Activated T-cell treated with anti-CD3 and anti-CD28 coated beads, Interleukin-2, amount 50 U/mL, for 72 hours (primary cell): ENCODE data around the gene GNG7. TPM values are rescaled to one million over a fixed set of nuclear protein-coding genes. Genes with fewer than 3 reads are reported as not detected.

ENCODE experiments used
- ATAC-seq, 2 donors: fragments of 150-1000 bp; cut with Tn5 transposase; replicated peaks in 1 of 2; 2 replicates each; pipeline ENCODE4 v1.10.0; 2021; ENCODE audit warnings: moderate library complexity in 2 of 2, mild to moderate bottlenecking in 1 of 2
- DNase-seq, 2 donors: peaks; one replicate each; pipeline ENCODE4 v3.0.0; 2021 to 2022; ENCODE audit warnings: mixed read lengths in 1 of 2
- H3K27ac Mint-ChIP-seq: one replicate; pipeline ENCODE4 v1.8.0; 2022; ENCODE audit warnings: mild to moderate bottlenecking, moderate library complexity, mixed read lengths
- H3K27me3 Mint-ChIP-seq: one replicate; pipeline ENCODE4 v1.8.0; 2022; ENCODE audit warnings: low read depth, mixed read lengths
- H3K36me3 Mint-ChIP-seq, 2 donors: one replicate each; pipeline ENCODE4 v1.8.0; 2022; ENCODE audit warnings: mixed read lengths in 2 of 2, mild to moderate bottlenecking in 1 of 2; ENCODE audit not compliant: insufficient read depth in 2 of 2
- H3K4me1 Mint-ChIP-seq: one replicate; pipeline ENCODE4 v1.8.0; 2022; ENCODE audit warnings: low read depth, mixed read lengths
- H3K4me3 Mint-ChIP-seq, 2 donors: one replicate each; pipeline ENCODE4 v1.8.0; 2022; ENCODE audit warnings: mild to moderate bottlenecking in 2 of 2, mixed read lengths in 2 of 2, moderate library complexity in 2 of 2
- H3K9me3 Mint-ChIP-seq, 2 donors: one replicate each; pipeline ENCODE4 v1.8.0; 2022; ENCODE audit warnings: mixed read lengths in 2 of 2
- total RNA-seq, 2 donors: library from RNA; stranded (reverse); gene quantifications; one replicate each; pipeline ENCODE4 v1.2.3, GENCODE V29; 2022

Gene GNG7
- total RNA-seq, 2 donors from 2014 or later, result 1.3 TPM

GRCh38 chr19:2634960-2635359 lies 67.5 kb downstream of the GNG7 start:
- Mint-ChIP-seq H3K9me3 (peaks cover 0 to 4% of the 10 kb centered on the region in 2 donors), H3K36me3 (peaks cover 3% of the 10 kb centered on the region in 2 donors), H3K4me3 (no peak overlapping the region), H3K4me1 (peaks cover 14% of the 10 kb centered on the region), H3K27ac (no peak overlapping the region), H3K27me3 (peaks cover 22% of the 10 kb centered on the region)
- no peak for ATAC-seq
- no peak for DNase-seq

DNA sequence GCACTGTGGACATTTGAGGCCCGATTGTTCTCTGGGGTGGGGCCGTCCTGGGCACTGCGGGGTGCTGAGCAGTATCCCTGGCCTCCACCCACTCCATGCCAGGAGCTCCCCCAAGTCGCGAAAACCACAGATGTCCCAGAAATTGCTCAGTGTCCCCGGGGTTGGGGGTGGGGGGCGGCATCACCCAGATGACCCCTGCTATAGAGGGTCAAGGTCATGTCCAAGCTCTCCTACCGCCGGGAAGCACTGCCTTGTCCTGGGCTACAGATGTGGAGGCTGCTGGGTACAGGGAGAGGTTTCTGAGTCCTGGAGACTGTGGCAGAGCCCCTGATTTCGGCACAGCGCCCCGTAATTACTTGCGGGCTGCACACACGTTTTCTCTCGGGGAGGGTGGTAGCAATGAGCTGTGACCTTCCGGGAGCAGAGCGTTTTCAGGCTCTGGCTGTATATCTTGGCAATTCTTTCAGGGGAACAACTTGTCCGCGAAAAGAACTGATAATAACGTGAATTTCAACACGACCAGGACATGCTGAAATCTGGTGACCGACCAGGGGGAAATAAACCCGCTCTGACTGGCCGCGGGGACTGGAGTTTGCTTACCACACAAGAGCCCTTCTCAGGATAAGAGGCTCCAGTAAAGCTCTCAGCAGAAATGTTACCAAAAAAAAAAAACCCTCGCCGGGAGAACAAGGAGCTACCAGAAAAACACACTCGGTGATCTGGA lies 68.1 kb downstream of the GNG7 start:
- ATAC-seq (no peak), DNase-seq (no peak)
- Mint-ChIP-seq H3K27ac (no peak overlapping the region), H3K36me3 (peaks cover 4 to 5% of the 10 kb centered on the region in 2 donors), H3K4me3 (no peak overlapping the region), H3K4me1 (peaks cover 19% of the 10 kb centered on the region), H3K9me3 (peaks cover 0 to 6% of the 10 kb centered on the region in 2 donors), H3K27me3 (peaks cover 20% of the 10 kb centered on the region)

DNA sequence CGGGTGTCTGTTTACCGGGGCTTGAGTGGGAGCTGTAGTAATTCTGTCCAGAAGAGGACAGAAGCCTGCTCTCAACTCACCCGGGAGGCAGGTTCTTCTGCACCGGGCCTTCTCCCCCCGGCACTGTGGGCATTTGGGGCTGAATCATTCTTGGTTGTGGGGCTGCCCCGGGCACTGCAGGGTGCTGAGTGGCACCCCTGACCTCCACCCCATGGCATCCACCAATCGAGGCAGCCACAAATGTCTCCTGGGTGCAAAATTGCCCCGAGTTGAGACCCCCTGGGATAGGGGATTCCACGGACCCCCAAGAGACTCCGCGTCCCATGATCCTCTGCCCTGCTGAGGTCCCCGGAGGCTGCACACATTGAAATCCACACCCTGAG lies 68.8 kb downstream of the GNG7 start:
- H3K27me3 Mint-ChIP-seq, result peaks cover 13% of the 10 kb centered on the region
- H3K4me3 Mint-ChIP-seq, result no peak overlapping the region
- H3K9me3 Mint-ChIP-seq, result peaks cover 0 to 8% of the 10 kb centered on the region in 2 donors
- no peak overlapping the region for H3K27ac Mint-ChIP-seq
- peaks cover 24% of the 10 kb centered on the region for H3K4me1 Mint-ChIP-seq
- ATAC-seq (no peak), DNase-seq (no peak)
- H3K36me3 Mint-ChIP-seq, result peaks cover 6 to 9% of the 10 kb centered on the region in 2 donors

DNA sequence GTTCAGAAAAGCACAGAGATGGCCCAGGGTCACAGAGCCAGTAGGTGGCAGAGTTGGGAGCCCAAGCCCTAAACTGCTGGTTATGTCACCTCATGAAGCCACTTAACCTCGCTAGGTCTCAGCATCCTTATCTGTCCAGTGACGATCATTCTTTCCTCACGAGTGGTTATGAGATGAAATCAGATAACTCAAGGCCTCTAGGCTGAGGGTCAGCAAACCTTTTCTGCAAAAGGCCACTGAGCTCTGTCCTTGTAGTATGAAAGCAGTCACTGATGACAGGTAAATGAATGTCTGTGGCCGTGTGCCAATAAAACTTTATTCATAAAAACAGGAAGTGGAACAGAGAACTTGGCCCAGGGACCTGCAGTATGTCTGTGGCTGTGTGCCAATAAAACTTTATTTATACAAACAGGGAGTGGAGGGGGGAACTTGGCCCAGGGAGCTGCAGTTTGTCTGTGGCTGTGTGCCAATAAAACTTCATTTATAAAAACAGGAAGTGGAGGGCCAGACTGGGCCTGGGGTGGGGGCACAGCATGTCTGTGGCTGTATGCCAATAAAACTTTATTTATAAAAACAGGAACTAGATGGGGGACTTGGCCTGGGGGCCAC lies 71.2 kb downstream of the GNG7 start:
- peaks cover 9 to 13% of the 10 kb centered on the region in 2 donors for H3K36me3 Mint-ChIP-seq
- no peak for ATAC-seq
- no peaks in the 10 kb centered on the region for H3K27me3 Mint-ChIP-seq
- H3K9me3 Mint-ChIP-seq, result peaks cover 3 to 13% of the 10 kb centered on the region in 2 donors
- no peak overlapping the region for H3K27ac Mint-ChIP-seq
- DNase-seq, result no peak
- H3K4me3 Mint-ChIP-seq, result no peak overlapping the region
- peaks cover 41% of the 10 kb centered on the region for H3K4me1 Mint-ChIP-seq

DNA sequence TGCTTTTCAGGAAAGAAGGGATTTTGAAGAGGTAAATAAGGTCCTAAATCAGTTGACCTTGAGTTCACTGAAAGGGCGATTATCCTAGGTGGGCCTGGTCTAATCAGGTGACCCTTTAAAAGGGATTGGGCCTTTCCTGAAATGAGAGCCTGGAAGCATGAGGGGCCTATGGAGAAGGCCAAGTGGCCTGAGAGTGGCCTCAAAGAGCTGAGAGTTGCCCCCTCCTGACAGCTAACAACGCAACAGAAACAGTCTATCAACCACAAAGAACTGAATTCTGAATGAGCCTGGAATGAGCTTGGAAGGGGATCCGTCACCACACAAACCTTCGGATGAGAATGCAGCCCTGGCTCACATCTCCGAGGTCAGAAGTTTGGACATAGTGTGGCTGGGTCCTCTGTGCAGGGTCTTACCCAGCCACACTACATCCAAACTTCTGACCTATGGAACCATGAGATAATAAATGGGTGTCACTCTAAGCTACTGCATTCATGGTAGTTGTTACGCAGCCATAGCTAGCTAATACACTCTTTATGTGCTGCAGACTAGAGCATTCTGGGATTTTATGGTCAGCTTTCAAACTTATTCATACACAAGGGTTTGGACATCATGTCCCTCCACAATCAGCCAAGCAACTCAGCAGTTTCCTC lies 72.0 kb downstream of the GNG7 start:
- no peak overlapping the region for H3K27ac Mint-ChIP-seq
- peaks cover 41% of the 10 kb centered on the region for H3K4me1 Mint-ChIP-seq
- peaks cover 9 to 13% of the 10 kb centered on the region in 2 donors for H3K36me3 Mint-ChIP-seq
- H3K27me3 Mint-ChIP-seq, result no peaks in the 10 kb centered on the region
- DNase-seq (no peak), ATAC-seq (no peak)
- peaks cover 3 to 13% of the 10 kb centered on the region in 2 donors for H3K9me3 Mint-ChIP-seq
- no peak overlapping the region for H3K4me3 Mint-ChIP-seq

GRCh38 chr19:2629491-2630351 lies 72.8 kb downstream of the GNG7 start:
- ATAC-seq, result no peak
- Mint-ChIP-seq H3K4me1 (peaks cover 41% of the 10 kb centered on the region), H3K4me3 (no peak overlapping the region), H3K9me3 (peaks cover 3 to 13% of the 10 kb centered on the region in 2 donors), H3K27ac (no peak overlapping the region), H3K36me3 (peaks cover 9 to 13% of the 10 kb centered on the region in 2 donors), H3K27me3 (no peaks in the 10 kb centered on the region)
- no peak for DNase-seq

GRCh38 chr19:2628597-2628996 lies 73.9 kb downstream of the GNG7 start:
- Mint-ChIP-seq H3K9me3 (peaks cover 3 to 13% of the 10 kb centered on the region in 2 donors), H3K36me3 (peaks cover 9 to 13% of the 10 kb centered on the region in 2 donors), H3K4me1 (peaks cover 41% of the 10 kb centered on the region), H3K27me3 (no peaks in the 10 kb centered on the region), H3K4me3 (no peak overlapping the region), H3K27ac (no peak overlapping the region)
- ATAC-seq (no peak), DNase-seq (no peak)

GRCh38 chr19:2627855-2628254 lies 74.6 kb downstream of the GNG7 start:
- H3K27me3 Mint-ChIP-seq, result no peaks in the 10 kb centered on the region
- H3K27ac Mint-ChIP-seq, result no peak overlapping the region
- peaks cover 9 to 13% of the 10 kb centered on the region in 2 donors for H3K36me3 Mint-ChIP-seq
- no peak for DNase-seq
- H3K4me3 Mint-ChIP-seq, result no peak overlapping the region
- peak; percentile 20 to 39 for ATAC-seq
- peaks cover 3 to 13% of the 10 kb centered on the region in 2 donors for H3K9me3 Mint-ChIP-seq
- peaks cover 41% of the 10 kb centered on the region for H3K4me1 Mint-ChIP-seq

- Mint-ChIP-seq H3K4me1 (peaks cover 41% of the 10 kb centered on the region), H3K4me3 (peak overlapping the region; percentile 63 to 72), H3K27ac (no peak overlapping the region), H3K27me3 (no peaks in the 10 kb centered on the region), H3K9me3 (peaks cover 3 to 13% of the 10 kb centered on the region in 2 donors), H3K36me3 (peaks cover 9 to 13% of the 10 kb centered on the region in 2 donors)
- DNase-seq, result peak; percentile 58 to 74
- peak; percentile 94 for ATAC-seq
Measured at GRCh38 chr19:2627319-2627829, 75.1 kb downstream of the GNG7 start.

DNA sequence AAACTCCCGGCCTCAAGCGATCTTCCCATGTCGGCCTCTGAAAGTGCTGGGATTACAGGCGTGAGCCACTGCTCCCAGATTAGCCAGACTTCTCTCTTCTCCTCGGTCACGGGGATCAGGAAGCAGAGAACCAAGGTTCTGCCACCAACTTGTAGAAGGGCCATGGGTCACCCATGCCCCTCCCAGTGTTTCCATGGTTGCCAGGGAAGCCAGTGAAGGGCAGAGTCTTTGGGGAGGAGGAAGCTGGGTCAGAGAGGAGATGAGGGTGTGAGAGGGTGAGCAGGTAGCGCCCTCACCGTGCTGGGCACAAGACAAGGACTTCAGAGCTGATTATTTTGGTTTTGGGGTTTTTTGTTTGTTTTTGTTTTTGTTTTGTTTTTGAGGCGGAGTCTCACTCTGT lies 77.1 kb downstream of the GNG7 start:
- DNase-seq, result no peak
- Mint-ChIP-seq H3K27ac (no peak overlapping the region), H3K36me3 (peaks cover 8 to 10% of the 10 kb centered on the region in 2 donors), H3K4me1 (peaks cover 53% of the 10 kb centered on the region), H3K4me3 (no peak overlapping the region), H3K27me3 (no peaks in the 10 kb centered on the region), H3K9me3 (peaks cover 3 to 9% of the 10 kb centered on the region in 2 donors)
- no peak for ATAC-seq

- no peaks in the 10 kb centered on the region for H3K27me3 Mint-ChIP-seq
- peaks cover 3 to 9% of the 10 kb centered on the region in 2 donors for H3K9me3 Mint-ChIP-seq
- DNase-seq (no peak), ATAC-seq (no peak)
- H3K27ac Mint-ChIP-seq, result no peak overlapping the region
- peaks cover 8 to 10% of the 10 kb centered on the region in 2 donors for H3K36me3 Mint-ChIP-seq
- no peak overlapping the region for H3K4me3 Mint-ChIP-seq
- H3K4me1 Mint-ChIP-seq, result peaks cover 58% of the 10 kb centered on the region
Measured at GRCh38 chr19:2624537-2625091, 77.9 kb downstream of the GNG7 start.

GRCh38 chr19:2623798-2624197 lies 78.7 kb downstream of the GNG7 start:
- ATAC-seq (no peak), DNase-seq (no peak)
- H3K4me1 Mint-ChIP-seq, result peaks cover 60% of the 10 kb centered on the region
- no peak overlapping the region for H3K4me3 Mint-ChIP-seq
- H3K27me3 Mint-ChIP-seq, result no peaks in the 10 kb centered on the region
- H3K9me3 Mint-ChIP-seq, result peaks cover 3 to 6% of the 10 kb centered on the region in 2 donors
- H3K36me3 Mint-ChIP-seq, result peaks cover 5% of the 10 kb centered on the region in 2 donors
- H3K27ac Mint-ChIP-seq, result no peak overlapping the region
